Psoas muscle (tissue), 8 donors: Measurements from ENCODE around the gene MAML3. TPM values are rescaled to one million over a fixed set of nuclear protein-coding genes. Genes with fewer than 3 reads are reported as not detected.

Experiments used
- ATAC-seq, 4 donors: fragments of 200-7000 bp; cut with Tn5 transposase; one replicate each; pipeline ENCODE4 v1.9.1; 2020; ENCODE audit warnings: moderate library complexity in 3 of 4, mild to moderate bottlenecking in 2 of 4
- DNase-seq, 2 donors: peaks; one replicate each; pipeline ENCODE4 v3.0.0-alpha.2; 2020
- H3K27ac ChIP-seq: fragments of 200-600 bp; one replicate; pipeline ENCODE4 v1.8.0; 2022
- H3K27me3 ChIP-seq, 3 donors: fragments of 200-600 bp in 1 of 3; one replicate each; pipeline versions ENCODE4 v1.6.1 to v1.8.0; 2013 to 2022; ENCODE audit warnings: low read length in 2 of 3, mild to moderate bottlenecking in 2 of 3, moderate library complexity in 1 of 3; ENCODE audit not compliant: insufficient read depth in 3 of 3
- H3K36me3 ChIP-seq, 2 donors: fragments of 200-600 bp in 1 of 2; one replicate each; pipeline versions ENCODE4 v1.6.1 to v1.8.0; 2013 to 2022; ENCODE audit warnings: low read depth in 1 of 2, mild to moderate bottlenecking in 1 of 2, moderate library complexity in 1 of 2; ENCODE audit not compliant: insufficient read depth in 1 of 2
- H3K4me1 ChIP-seq: fragments of 200-600 bp; one replicate; pipeline ENCODE4 v1.8.0; 2022
- H3K4me3 ChIP-seq: fragments of 200-600 bp; one replicate; pipeline ENCODE4 v1.8.0; 2022; ENCODE audit warnings: mild to moderate bottlenecking
- H3K9me3 ChIP-seq: fragments of 200-600 bp; one replicate; pipeline ENCODE4 v1.8.0; 2022
- WGBS, 3 donors: extraction: QIAGEN DNeasy Blood & Tissue Kit; methylation state at CpG; one replicate each; pipeline versions ENCODE4 v1.1.6 to v1.1.7; 2013; 5-methylcytosine and 5-hydroxymethylcytosine counted together
- intact Hi-C, 2 donors: fragments of 100-400 bp; cut with DNase I; formaldehyde crosslinking; loops; one replicate each; pipeline versions ENCODE4 v1.11.0 to v1.14.2; 2022
- polyA plus RNA-seq, 3 donors: library from polyadenylated mRNA; stranded (reverse); fragments of 200-250 nt; gene quantifications; one replicate each; pipeline ENCODE4 v1.2.3, GENCODE V29; 2013
- total RNA-seq, 4 donors: library from RNA; stranded (reverse); fragmentation: NEBNext Ultra II Directional in 2 of 4; extraction: Animal tissue kit (Norgen Biotek cat#: 25700) in 2 of 4; gene quantifications; one replicate each; pipeline versions ENCODE4 v1.2.1 to v1.2.4, GENCODE V29; 2021 to 2023
- TF ChIP-seq, protein P1 (sequence below): fragments of 200-600 bp; IDR thresholded peaks from one replicate; pipeline ENCODE4 v1.8.0; 2022; ENCODE audit warnings: antibody characterized with exemption
- donor health status: healthy with polysubstance abuse.
- donor health status: DM: no; HTN: no; CAD: no; lungs with moderate emphysema.
- donor health status: Bipolar disorder and iron deficiency.
- donor health status: healthy.
- donor health status: DM: yes; HTN: yes; CAD: no.
- donor health status: DM: no; HTN: no; CAD: no.
- donor health status: DM: no; HTN: no; CAD: no.
- donor health status: DM: yes; HTN: yes; CAD: no.

MAML3 gene
- total and polyA plus RNA-seq, 7 donors, result 0.43 to 2.7 (median 0.74) TPM

DNA sequence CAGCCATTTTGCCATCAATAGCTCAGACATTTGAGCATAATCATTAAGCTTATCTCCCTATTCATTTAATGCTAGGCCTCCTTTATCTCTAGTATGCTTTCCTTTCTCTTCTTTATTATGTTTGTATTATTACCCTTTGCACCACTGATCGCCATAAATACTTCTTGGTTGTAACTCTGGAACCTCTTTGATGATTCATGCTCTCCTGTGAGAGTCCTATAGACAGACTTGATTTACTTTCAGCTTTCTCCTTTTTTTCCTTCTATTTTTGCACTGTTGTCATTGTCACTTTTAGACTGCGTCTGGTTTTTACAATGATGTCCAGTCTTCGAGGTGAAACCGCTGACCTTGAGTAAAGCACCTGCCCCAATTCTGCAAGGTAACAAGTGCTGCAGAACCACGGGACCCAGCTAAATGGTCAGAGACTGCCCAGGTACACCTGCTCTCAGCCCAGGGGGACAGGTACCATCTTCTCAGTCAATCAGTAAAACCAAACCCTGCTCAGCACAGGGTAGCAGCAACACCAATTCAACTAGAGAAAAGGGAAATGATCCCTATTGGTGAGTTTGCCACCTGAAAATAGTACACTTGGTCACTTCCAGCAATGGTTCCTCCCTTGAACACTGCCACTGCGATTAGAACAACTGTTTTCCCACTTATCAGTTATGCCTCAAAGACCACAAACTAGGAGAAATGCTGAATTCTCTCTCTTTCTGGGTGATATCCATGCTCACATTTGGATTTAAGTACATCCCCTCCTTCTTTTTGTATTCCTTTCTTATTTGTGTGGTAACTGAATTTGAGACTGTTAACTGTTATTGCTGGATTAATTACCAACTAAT, 125.1 kb downstream of the MAML3 start:
- Histone ChIP-seq H3K36me3 (no peaks in the 10 kb centered on the region), H3K27ac (no peak overlapping the region), H3K4me1 (no peaks in the 10 kb centered on the region), H3K9me3 (no peaks in the 10 kb centered on the region), H3K4me3 (no peak overlapping the region), H3K27me3 (no peaks in the 10 kb centered on the region)
- intact Hi-C loops, result no loop called here
- TF ChIP-seq, protein P1, sequence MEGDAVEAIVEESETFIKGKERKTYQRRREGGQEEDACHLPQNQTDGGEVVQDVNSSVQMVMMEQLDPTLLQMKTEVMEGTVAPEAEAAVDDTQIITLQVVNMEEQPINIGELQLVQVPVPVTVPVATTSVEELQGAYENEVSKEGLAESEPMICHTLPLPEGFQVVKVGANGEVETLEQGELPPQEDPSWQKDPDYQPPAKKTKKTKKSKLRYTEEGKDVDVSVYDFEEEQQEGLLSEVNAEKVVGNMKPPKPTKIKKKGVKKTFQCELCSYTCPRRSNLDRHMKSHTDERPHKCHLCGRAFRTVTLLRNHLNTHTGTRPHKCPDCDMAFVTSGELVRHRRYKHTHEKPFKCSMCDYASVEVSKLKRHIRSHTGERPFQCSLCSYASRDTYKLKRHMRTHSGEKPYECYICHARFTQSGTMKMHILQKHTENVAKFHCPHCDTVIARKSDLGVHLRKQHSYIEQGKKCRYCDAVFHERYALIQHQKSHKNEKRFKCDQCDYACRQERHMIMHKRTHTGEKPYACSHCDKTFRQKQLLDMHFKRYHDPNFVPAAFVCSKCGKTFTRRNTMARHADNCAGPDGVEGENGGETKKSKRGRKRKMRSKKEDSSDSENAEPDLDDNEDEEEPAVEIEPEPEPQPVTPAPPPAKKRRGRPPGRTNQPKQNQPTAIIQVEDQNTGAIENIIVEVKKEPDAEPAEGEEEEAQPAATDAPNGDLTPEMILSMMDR, result no peak
- WGBS, 3 donors, result 73 to 88% (median 85%) methylated on average over 6 of the region's 6 CpGs
- DNase-seq, result no peak
- ATAC-seq, result no peak

DNA sequence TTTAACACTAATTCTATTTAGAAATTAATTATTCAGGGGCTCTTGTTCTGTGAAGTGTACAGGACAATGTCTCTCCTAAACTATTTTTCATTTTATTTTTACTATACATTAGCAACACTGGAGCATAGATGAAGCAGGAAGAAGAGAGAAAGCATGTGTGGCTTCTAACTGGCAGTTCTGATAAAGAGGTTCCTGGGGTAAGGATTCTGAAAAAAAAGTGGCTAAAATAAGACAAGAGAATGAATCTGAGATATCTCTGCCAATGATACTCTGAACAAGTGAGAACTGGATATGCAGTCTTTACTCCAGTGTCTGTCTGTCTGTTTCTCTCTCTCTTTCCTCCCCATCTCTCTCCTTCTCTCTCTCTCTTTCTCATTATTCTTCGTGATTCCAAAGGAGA, 125.9 kb downstream of the MAML3 start:
- no peak overlapping the region for H3K27ac ChIP-seq
- no peak overlapping the region for H3K4me3 ChIP-seq
- intact Hi-C loops, result no loop called here
- H3K36me3 ChIP-seq, result no peaks in the 10 kb centered on the region
- no peaks in the 10 kb centered on the region for H3K27me3 ChIP-seq
- 88 to 100% (median 96%) methylated on average over 1 of the region's 1 CpG for WGBS, 3 donors
- DNase-seq (no peak), ATAC-seq (no peak)
- no peaks in the 10 kb centered on the region for H3K4me1 ChIP-seq
- TF ChIP-seq, protein P1, result no peak
- no peaks in the 10 kb centered on the region for H3K9me3 ChIP-seq

DNA sequence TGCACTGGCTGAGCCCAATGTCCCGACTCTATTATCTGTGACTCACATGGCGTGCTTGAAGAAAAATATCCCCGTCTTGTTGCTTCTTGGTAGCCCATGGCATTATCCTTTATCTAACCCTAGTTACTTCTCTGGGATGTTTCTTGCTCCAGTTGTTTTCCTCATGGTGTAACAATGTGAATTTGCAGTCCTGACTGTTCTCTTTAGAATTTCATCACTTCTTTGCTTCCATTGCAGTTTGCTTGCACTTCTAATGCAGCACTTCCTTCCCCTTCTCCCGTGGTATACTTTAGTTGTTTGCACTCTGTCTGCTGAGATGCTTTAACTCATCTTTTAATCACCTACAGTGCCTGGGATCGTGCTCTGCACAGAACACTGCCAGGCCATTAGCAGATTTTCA, 126.9 kb downstream of the MAML3 start:
- DNase-seq, result no peak

DNA sequence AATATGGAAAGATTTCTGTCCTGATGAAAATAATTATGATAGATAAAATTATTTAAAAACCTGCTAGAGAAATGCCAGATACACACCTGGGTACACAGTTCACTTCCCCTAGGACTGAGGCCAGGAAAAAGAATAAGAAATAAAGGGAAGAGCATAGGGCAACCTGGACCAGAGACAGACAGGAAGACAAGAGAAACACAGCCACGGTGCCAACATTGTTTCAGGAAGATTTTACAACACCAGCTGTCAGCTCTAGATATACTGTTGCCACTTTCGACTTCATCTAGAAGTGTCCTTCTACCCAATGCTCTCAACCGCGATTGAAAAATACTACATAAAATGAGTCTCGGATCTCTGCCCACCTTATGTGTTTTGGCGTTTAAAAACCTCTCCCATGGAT, 128.5 kb downstream of the MAML3 start:
- no peak for ATAC-seq
- H3K4me3 ChIP-seq, result no peak overlapping the region

More for the DNA sequence above, 126.9 kb downstream of the MAML3 start:
- H3K4me1 ChIP-seq, result no peaks in the 10 kb centered on the region
- H3K27me3 ChIP-seq, result no peaks in the 10 kb centered on the region
- H3K9me3 ChIP-seq, result no peaks in the 10 kb centered on the region
- intact Hi-C loops, result no loop called here
- no peaks in the 10 kb centered on the region for H3K36me3 ChIP-seq
- ATAC-seq, result no peak
- TF ChIP-seq, protein P1, result no peak
- 80 to 83% (median 80%) methylated on average over 5 of the region's 5 CpGs for WGBS, 3 donors
- H3K4me3 ChIP-seq, result no peak overlapping the region
- H3K27ac ChIP-seq, result no peak overlapping the region

More for the DNA sequence above, 128.5 kb downstream of the MAML3 start:
- Histone ChIP-seq H3K36me3 (no peaks in the 10 kb centered on the region), H3K4me1 (peaks cover 10% of the 10 kb centered on the region), H3K27me3 (no peaks in the 10 kb centered on the region), H3K9me3 (no peaks in the 10 kb centered on the region), H3K27ac (no peak overlapping the region)
- WGBS, 3 donors, result 61 to 83% (median 71%) methylated on average over 6 of the region's 6 CpGs
- intact Hi-C loops, result no loop called here
- TF ChIP-seq, protein P1, result no peak
- DNase-seq, result no peak
